Activated gamma-delta T cell (primary cell): ENCODE data around the gene RRN3.
A peak's percentile ranks its signal among the peaks of the same experiment; 100 is the strongest.
"Not testable (repeated sequence)": the region's sequence is repeated elsewhere in the genome, so short reads cannot be mapped to it uniquely, and the experiment has no call there.

Source experiments
- DNase-seq: peaks from one replicate; lab custom pipeline; 2025; lab: John Stamatoyannopoulos, UW
- total RNA-seq, 2 donors: gene quantifications; one replicate each; lab custom pipeline; 2026; lab: John Stamatoyannopoulos, UW

The RRN3 gene
- total RNA-seq = 80.5 to 81.9 reads per million in 2 donors

- DNase-seq = peak; percentile 75
Measured at GRCh38 chr16:15093955-15094827, at the start of gene RRN3. TSS of gene RRN3 (minus strand) at chr16:15094272. CDS start at chr16:15094233, 39 bp downstream.

GRCh38 chr16:15143601-15144091 lies 49.6 kb upstream of the RRN3 start:
- not testable (repeated sequence) for DNase-seq

- not testable (repeated sequence) for DNase-seq
Measured at GRCh38 chr16:15142891-15143600, 49.0 kb upstream of the RRN3 start.

GRCh38 chr16:15142107-15142890 lies 48.2 kb upstream of the RRN3 start:
- not testable (repeated sequence) for DNase-seq

GRCh38 chr16:15141586-15141985 lies 47.5 kb upstream of the RRN3 start:
- no peak for DNase-seq

- not testable (repeated sequence) for DNase-seq
Measured at GRCh38 chr16:15140444-15141365, 46.6 kb upstream of the RRN3 start.

GRCh38 chr16:15137514-15137913 lies 43.4 kb upstream of the RRN3 start:
- DNase-seq = not testable (repeated sequence)

- not testable (repeated sequence) for DNase-seq
Measured at GRCh38 chr16:15135483-15136360, 41.6 kb upstream of the RRN3 start.

GRCh38 chr16:15134752-15135482 lies 40.8 kb upstream of the RRN3 start:
- DNase-seq = not testable (repeated sequence)

- not testable (repeated sequence) for DNase-seq
Measured at GRCh38 chr16:15133554-15133953, 39.5 kb upstream of the RRN3 start.

GRCh38 chr16:15132719-15133428 lies 38.8 kb upstream of the RRN3 start:
- not testable (repeated sequence) for DNase-seq

GRCh38 chr16:15130943-15131700 lies 37.0 kb upstream of the RRN3 start:
- DNase-seq = not testable (repeated sequence)

- not testable (repeated sequence) for DNase-seq
Measured at GRCh38 chr16:15130256-15130932, 36.3 kb upstream of the RRN3 start.

GRCh38 chr16:15127641-15128425 lies 33.8 kb upstream of the RRN3 start:
- not testable (repeated sequence) for DNase-seq

- DNase-seq = not testable (repeated sequence)
Measured at GRCh38 chr16:15100372-15100987, 6.4 kb upstream of the RRN3 start.
